HepG2 (cell line): Measurements from ENCODE around the gene NFRKB. TPM values are rescaled to one million over a fixed set of nuclear protein-coding genes. Genes with fewer than 3 reads are reported as not detected.

ENCODE experiments used
- ATAD3A ChIP-seq: sonication (generic); formaldehyde crosslinking; IDR thresholded peaks from 2 replicates; pipeline ENCODE4 v1.4.0; 2020; ENCODE audit warnings: missing genetic modification reagents
- FOXA3 ChIP-seq: IDR thresholded peaks from 2 replicates; pipeline ENCODE4 v1.6.1; 2016; ENCODE audit warnings: missing genetic modification reagents, missing compliant biosample characterization
- IKZF1 ChIP-seq: fragments of 450-650 bp; IDR thresholded peaks from 2 replicates; pipeline ENCODE4 v1.7.1; 2016
- NR2C2 ChIP-seq: sonication (generic); formaldehyde crosslinking; IDR thresholded peaks from 2 replicates; pipeline ENCODE4 v1.4.0; 2020; ENCODE audit warnings: missing genetic modification reagents, mild to moderate bottlenecking, moderate library complexity, borderline replicate concordance
- PITX1 ChIP-seq: sonication (generic); formaldehyde crosslinking; IDR thresholded peaks from 2 replicates; pipeline ENCODE4 v1.5.1; 2020; ENCODE audit warnings: mild to moderate bottlenecking, missing genetic modification reagents
- RFX1 ChIP-seq: fragments of 450-650 bp; IDR thresholded peaks from 2 replicates; pipeline ENCODE4 v1.6.1; 2017
- TMF1 ChIP-seq: sonication (generic); formaldehyde crosslinking; IDR thresholded peaks from 2 replicates; pipeline ENCODE4 v1.8.1; 2022; ENCODE audit warnings: low read depth, missing genetic modification reagents
- ZNF205 ChIP-seq: IDR thresholded peaks from 2 replicates; pipeline ENCODE4 v1.6.1; 2018; ENCODE audit warnings: missing biosample characterization, missing genetic modification reagents
- ZNF230 ChIP-seq: sonication (generic); formaldehyde crosslinking; IDR thresholded peaks from 2 replicates; pipeline ENCODE4 v1.4.0; 2020; ENCODE audit warnings: mild to moderate bottlenecking, missing genetic modification reagents
- ZNF263 ChIP-seq: sonication (generic); formaldehyde crosslinking; IDR thresholded peaks from 2 replicates; pipeline ENCODE4 v1.4.0; 2020; ENCODE audit warnings: missing genetic modification reagents
- ZNF414 ChIP-seq: sonication (generic); formaldehyde crosslinking; IDR thresholded peaks from 2 replicates; pipeline ENCODE4 v1.5.0; 2020; ENCODE audit warnings: missing genetic modification reagents
- ZNF773 ChIP-seq: sonication (generic); formaldehyde crosslinking; IDR thresholded peaks from 2 replicates; pipeline ENCODE4 v1.4.0; 2020; ENCODE audit warnings: missing genetic modification reagents, borderline replicate concordance
- ZNF839 ChIP-seq: sonication (generic); formaldehyde crosslinking; IDR thresholded peaks from 2 replicates; pipeline ENCODE4 v1.4.0; 2020; ENCODE audit warnings: missing genetic modification reagents, mild to moderate bottlenecking, borderline replicate concordance
- ZNF883 ChIP-seq: sonication (generic); formaldehyde crosslinking; IDR thresholded peaks from 2 replicates; pipeline ENCODE4 v1.5.1; 2020; ENCODE audit warnings: mild to moderate bottlenecking, missing genetic modification reagents; ENCODE audit errors: not compliant biosample characterization
- polyA plus RNA-seq, 8 experiments: library from polyadenylated mRNA; depleted of rRNA in 3 of 8; stranded (reverse) in 7 of 8; unstranded in 1 of 8; fragments of >200 nt; fragmentation: Illumina TruSeq in 4 of 8; extraction: Trizol in 4 of 8; gene quantifications; 2 replicates each; pipeline versions ENCODE4 v1.2.1 to v1.2.3, GENCODE V29; 2011 to 2016; ENCODE audit warnings: low read depth in 4 of 8, missing spikeins in 1 of 8, mixed read lengths in 1 of 8; ENCODE audit not compliant: insufficient read depth in 1 of 8
- total RNA-seq, 5 experiments: library from RNA; depleted of rRNA; stranded (reverse); fragments of >200 nt; fragmentation: Illumina TruSeq; extraction: Trizol; gene quantifications; 2 replicates each; pipeline ENCODE4 v1.2.3, GENCODE V29; 2016; ENCODE audit warnings: low read depth in 1 of 5
- TF ChIP-seq, protein P1 (sequence below): sonication (generic); formaldehyde crosslinking; IDR thresholded peaks from one replicate; pipeline ENCODE4 v1.5.1; 2020; ENCODE audit warnings: mild to moderate bottlenecking, missing genetic modification reagents; ENCODE audit errors: not compliant biosample characterization
- TF ChIP-seq, protein P2 (sequence below): sonication (generic); formaldehyde crosslinking; conservative IDR thresholded peaks from 2 replicates; pipeline ENCODE4 v1.8.0; 2022; ENCODE audit warnings: mild to moderate bottlenecking, moderate library complexity, missing genetic modification reagents
- TF ChIP-seq, protein P3 (sequence below): sonication (generic); formaldehyde crosslinking; IDR thresholded peaks from 2 replicates; pipeline ENCODE4 v1.9.0; 2021; ENCODE audit warnings: missing genetic modification reagents, mild to moderate bottlenecking, borderline replicate concordance

NFRKB gene
- total and polyA plus RNA-seq, 2 of the 13 experiments (the other 11 are each of a cell fraction or from before 2014, with no cell fraction given) = 22.9 to 23.7 TPM

GRCh38 chr11:129894278-129895125, 876 bp downstream of the NFRKB start (continued):
- TF ChIP-seq, protein P1, sequence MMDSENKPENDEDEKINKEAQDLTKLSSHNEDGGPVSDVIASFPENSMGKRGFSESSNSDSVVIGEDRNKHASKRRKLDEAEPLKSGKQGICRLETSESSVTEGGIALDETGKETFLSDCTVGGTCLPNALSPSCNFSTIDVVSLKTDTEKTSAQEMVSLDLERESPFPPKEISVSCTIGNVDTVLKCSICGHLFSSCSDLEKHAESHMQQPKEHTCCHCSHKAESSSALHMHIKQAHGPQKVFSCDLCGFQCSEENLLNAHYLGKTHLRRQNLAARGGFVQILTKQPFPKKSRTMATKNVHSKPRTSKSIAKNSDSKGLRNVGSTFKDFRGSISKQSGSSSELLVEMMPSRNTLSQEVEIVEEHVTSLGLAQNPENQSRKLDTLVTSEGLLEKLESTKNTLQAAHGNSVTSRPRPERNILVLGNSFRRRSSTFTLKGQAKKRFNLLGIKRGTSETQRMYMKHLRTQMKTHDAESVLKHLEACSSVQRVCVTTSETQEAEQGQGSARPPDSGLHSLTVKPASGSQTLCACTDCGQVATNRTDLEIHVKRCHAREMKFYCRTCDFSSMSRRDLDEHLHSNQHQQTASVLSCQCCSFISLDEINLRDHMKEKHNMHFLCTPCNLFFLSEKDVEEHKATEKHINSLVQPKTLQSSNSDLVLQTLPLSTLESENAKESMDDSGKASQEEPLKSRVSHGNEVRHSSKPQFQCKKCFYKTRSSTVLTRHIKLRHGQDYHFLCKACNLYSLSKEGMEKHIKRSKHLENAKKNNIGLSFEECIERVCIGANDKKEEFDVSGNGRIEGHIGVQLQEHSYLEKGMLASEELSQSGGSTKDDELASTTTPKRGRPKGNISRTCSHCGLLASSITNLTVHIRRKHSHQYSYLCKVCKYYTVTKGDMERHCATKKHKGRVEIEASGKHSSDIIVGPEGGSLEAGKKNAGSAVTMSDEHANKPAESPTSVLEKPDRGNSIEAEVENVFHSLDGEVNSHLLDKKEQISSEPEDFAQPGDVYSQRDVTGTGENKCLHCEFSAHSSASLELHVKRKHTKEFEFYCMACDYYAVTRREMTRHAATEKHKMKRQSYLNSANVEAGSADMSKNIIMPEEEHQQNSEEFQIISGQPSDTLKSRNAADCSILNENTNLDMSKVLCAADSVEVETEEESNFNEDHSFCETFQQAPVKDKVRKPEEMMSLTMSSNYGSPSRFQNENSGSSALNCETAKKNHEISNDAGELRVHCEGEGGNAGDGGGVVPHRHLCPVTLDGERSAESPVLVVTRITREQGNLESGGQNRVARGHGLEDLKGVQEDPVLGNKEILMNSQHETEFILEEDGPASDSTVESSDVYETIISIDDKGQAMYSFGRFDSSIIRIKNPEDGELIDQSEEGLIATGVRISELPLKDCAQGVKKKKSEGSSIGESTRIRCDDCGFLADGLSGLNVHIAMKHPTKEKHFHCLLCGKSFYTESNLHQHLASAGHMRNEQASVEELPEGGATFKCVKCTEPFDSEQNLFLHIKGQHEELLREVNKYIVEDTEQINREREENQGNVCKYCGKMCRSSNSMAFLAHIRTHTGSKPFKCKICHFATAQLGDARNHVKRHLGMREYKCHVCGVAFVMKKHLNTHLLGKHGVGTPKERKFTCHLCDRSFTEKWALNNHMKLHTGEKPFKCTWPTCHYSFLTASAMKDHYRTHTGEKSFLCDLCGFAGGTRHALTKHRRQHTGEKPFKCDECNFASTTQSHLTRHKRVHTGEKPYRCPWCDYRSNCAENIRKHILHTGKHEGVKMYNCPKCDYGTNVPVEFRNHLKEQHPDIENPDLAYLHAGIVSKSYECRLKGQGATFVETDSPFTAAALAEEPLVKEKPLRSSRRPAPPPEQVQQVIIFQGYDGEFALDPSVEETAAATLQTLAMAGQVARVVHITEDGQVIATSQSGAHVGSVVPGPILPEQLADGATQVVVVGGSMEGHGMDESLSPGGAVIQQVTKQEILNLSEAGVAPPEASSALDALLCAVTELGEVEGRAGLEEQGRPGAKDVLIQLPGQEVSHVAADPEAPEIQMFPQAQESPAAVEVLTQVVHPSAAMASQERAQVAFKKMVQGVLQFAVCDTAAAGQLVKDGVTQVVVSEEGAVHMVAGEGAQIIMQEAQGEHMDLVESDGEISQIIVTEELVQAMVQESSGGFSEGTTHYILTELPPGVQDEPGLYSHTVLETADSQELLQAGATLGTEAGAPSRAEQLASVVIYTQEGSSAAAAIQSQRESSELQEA (CRISPR knock-in tag) = no peak
- TF ChIP-seq ZNF263 (CRISPR knock-in tag) (no peak), IKZF1 (no peak), ZNF205 (CRISPR knock-in tag) (no peak), FOXA3 (CRISPR knock-in tag) (no peak), NR2C2 (CRISPR knock-in tag) (no peak), ZNF839 (CRISPR knock-in tag) (no peak), ZNF414 (no peak), ATAD3A (CRISPR knock-in tag) (no peak), ZNF883 (CRISPR knock-in tag) (no peak), ZNF773 (CRISPR knock-in tag) (no peak), ZNF230 (CRISPR knock-in tag) (0 out of 2 replicates have a peak, but pooled peaks have one; percentile 13), RFX1 (no peak), PITX1 (0 out of 2 replicates have a peak, but pooled peaks have one; percentile 10), TMF1 (CRISPR knock-in tag) (no peak)
- TF ChIP-seq, protein P2, sequence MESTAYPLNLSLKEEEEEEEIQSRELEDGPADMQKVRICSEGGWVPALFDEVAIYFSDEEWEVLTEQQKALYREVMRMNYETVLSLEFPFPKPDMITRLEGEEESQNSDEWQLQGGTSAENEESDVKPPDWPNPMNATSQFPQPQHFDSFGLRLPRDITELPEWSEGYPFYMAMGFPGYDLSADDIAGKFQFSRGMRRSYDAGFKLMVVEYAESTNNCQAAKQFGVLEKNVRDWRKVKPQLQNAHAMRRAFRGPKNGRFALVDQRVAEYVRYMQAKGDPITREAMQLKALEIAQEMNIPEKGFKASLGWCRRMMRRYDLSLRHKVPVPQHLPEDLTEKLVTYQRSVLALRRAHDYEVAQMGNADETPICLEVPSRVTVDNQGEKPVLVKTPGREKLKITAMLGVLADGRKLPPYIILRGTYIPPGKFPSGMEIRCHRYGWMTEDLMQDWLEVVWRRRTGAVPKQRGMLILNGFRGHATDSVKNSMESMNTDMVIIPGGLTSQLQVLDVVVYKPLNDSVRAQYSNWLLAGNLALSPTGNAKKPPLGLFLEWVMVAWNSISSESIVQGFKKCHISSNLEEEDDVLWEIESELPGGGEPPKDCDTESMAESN (CRISPR knock-in tag) = no peak
- TF ChIP-seq, protein P3, sequence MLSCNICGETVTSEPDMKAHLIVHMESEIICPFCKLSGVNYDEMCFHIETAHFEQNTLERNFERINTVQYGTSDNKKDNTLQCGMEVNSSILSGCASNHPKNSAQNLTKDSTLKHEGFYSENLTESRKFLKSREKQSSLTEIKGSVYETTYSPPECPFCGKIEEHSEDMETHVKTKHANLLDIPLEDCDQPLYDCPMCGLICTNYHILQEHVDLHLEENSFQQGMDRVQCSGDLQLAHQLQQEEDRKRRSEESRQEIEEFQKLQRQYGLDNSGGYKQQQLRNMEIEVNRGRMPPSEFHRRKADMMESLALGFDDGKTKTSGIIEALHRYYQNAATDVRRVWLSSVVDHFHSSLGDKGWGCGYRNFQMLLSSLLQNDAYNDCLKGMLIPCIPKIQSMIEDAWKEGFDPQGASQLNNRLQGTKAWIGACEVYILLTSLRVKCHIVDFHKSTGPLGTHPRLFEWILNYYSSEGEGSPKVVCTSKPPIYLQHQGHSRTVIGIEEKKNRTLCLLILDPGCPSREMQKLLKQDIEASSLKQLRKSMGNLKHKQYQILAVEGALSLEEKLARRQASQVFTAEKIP (CRISPR knock-in tag) = no peak
